Stimulated activated CD8-positive, alpha-beta memory T cell treated with anti-CD3 and anti-CD28 coated beads, Interleukin-2, amount 100 ng/mL, for 1 hour (primary cell): ENCODE measurements around the gene TTC21B.
"Not testable (repeated sequence)": the region's sequence is repeated elsewhere in the genome, so short reads cannot be mapped to it uniquely, and the experiment has no call there.

Experiments used
- DNase-seq, 2 donors: peaks; one replicate each; pipeline ENCODE4 v3.0.0-alpha.2; 2020; ENCODE audit warnings: low read depth in 2 of 2

The TTC21B gene

DNA sequence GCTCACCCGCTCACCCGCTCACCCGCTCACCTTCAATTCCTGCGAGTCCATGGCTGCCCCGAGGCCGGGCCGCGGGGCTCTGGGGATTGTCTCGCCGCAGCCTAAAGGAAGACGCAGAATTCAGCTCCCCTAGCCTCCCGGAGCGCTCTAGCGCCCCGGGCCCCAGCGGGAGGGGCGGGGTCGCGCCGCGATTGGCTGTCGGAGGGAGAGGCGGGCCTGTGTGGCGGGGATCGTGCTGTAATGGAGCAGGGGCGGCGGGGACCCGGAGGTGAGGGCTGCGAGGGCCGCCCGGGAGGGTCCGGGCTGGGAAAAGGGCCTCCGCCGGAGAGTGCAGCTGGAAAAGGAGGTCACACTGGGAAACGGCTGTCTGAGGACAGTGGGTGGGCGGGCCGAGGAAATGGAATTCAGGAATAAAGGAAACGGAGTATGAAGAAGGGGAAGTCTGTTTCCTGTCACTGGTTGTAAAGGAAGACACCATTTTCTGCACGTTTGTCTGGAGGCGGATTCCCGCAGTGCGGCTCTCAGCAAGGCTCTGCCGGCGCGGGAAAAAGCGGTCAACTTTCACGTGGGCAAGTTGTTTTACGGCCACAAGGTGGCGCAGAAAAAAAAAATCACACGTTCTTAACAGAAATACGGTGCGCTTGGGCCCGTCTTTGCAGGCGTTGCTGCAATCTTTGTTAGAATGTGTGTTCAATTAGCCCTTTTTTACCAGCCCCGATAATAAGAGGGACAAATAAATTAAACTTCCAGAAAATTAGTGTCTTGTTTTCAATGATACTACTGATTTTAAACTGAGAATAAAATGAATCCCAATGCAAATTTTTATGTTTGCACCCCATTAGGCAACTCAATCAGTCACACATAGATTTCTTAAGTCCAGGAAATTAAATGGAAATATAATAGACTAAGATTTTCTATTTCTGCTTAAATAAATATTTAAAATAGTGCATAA lies at the start of gene TTC21B:
Gene TTC21B (minus strand): TSS at position 122 of the 952 bp plus-strand sequence. CDS start 71 bp downstream, at position 51.
- DNase-seq: peak; percentile 83 to 91

DNA sequence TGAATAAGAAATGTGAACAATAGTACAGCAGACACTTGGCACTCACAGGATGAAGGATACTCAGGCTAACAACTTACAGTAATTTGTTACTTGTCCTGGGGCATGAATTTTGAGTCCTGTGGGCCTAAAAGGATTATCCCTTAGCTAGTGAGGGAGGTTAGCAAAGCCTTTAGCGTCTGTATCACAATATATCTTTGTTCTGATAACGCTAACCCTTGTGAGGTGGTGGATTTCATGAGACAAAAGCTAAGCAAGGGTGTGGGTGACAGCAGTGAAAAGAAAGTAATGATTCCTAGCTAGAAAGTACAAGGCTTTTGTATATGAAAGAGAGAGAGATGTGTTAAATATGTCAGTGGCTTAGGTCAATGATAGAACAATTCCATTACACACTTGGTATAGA lies 46.8 kb upstream of the TTC21B start:
- no peak for DNase-seq

DNA sequence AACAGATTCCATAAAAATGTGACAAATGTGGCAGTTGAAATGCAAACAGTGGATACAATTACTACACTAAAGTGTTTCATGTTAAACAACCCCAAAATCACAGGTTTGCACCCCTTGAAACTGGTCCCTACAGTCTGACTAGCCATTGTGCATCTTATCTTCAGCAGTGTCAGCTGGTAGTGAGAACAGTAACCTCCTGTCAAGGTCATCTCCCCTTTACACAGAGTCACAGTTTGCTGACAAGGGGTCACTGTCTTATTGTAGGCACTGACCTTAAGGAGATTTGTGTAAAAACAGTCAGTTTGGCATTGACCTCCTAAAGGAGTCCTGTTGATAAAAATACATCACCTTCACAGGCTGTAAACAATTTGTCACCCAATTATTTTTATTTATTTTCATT lies 37.3 kb upstream of the TTC21B start:
- no peak for DNase-seq

DNA sequence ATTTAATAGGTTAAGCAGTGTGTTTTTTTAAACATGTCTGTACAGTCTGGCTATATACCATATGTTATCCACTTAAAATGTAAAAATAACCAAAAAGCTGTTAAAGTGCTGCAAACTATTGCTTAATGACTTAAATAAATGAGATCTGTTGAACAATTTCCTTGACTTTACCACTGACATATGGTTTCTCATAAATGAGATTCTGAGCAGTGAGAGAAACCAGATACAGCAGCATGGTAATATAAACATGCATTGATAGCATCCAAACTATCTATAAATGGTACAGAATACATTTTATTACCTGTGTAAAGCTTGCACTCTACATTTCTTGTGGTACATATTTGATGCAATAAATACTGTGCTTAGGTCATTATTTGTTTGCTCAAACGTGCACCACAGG lies 36.3 kb upstream of the TTC21B start:
- no peak for DNase-seq

- no peak for DNase-seq
Measured at GRCh38 chr2:165985120-165985519, 31.5 kb upstream of the TTC21B start.

GRCh38 chr2:165972161-165972560 lies 18.6 kb upstream of the TTC21B start:
- DNase-seq: not testable (repeated sequence)

DNA sequence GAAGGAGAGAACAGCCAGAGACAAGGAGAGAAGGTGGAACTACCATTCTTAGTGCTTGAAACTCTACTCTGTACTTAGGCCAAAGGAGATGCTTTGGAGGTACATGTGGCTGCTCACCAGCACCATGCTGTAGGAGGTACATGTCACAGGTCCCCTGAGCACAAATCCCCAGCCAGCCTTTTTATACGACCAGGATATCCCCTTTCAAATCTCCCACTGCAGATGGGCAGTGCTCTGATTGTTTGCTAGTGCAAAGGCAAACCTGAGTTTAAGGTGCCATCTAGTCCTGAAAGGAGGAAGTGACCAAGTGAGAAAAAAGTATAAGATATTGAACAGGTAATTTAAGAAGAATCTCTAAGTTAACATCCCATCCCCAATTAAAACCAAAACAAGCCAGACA lies 17.1 kb upstream of the TTC21B start:
- no peak for DNase-seq

DNA sequence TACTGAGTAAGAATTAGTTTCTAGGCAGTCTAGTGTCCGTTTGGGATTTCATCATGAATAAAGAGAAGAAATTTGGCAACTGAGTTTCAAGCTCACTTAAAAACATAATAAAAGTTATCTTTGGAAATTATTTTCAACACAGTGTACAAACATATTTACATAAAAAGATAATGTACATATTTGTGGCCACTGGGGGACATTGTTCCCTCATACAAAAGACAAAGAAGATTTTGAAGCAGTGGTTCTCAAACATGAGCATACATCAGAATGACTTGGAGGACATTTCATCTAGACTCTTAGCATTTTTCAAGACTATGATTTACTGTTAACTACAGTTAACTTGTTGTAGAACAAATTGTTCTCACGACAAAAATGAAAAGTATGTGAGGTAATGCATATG lies 15.7 kb upstream of the TTC21B start:
- no peak for DNase-seq

DNA sequence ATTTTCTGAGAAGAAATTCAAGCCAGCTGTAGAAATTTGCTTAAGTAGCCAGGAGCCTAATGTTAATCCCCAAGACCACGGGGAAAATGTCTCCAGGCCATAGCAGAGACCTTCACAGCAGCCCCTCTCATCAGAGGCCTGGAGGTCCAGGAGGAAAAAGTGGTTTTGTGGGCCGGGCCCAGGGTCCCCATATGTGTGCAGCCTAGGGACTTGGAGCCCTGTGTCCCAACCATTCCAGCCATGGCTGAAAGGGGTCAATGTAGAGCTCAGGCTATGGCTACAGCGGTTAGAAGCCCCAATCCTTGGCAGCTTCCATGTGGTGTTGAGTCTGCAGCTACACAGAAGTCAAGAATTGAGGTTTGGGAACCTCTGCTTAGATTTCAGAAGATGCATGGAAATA lies 14.2 kb upstream of the TTC21B start:
- no peak for DNase-seq

DNA sequence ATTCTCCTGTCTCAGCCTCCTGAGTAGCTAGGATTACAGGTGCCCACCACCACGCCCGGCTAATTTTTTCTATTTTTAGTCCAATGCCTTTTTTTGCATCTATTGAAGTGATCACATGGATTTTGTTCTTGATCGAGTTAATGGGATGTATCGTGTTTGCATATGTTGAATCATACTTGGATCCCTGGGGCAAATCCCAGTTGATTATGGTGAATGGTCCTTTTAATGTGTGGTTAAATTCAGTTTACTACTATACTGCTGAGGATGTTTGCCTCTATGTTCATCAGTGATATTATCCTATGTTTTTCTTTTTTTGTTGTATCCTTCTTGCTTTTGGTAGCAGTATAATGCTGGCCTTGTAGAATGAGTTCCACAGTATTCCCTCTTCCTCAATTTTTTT lies 8.2 kb upstream of the TTC21B start:
- no peak for DNase-seq

DNA sequence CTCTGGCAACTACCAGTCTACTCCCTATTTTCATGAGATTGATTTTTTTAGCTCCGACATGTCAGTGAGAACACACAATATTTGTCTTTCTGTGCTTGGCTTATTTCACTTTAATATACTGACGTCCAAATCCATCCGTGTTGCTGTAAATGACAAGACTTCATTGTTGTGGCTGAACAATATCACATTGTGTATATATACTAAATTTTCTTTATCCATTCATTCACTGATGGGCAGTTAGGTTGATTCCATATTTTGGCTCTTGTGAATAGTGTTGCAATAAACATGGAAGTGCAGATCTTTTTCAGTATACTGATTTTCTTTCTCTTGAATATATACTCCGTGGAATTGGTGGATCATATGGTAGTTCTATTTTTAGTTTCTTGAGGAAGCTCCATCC lies 5.8 kb upstream of the TTC21B start:
- DNase-seq: no peak

DNA sequence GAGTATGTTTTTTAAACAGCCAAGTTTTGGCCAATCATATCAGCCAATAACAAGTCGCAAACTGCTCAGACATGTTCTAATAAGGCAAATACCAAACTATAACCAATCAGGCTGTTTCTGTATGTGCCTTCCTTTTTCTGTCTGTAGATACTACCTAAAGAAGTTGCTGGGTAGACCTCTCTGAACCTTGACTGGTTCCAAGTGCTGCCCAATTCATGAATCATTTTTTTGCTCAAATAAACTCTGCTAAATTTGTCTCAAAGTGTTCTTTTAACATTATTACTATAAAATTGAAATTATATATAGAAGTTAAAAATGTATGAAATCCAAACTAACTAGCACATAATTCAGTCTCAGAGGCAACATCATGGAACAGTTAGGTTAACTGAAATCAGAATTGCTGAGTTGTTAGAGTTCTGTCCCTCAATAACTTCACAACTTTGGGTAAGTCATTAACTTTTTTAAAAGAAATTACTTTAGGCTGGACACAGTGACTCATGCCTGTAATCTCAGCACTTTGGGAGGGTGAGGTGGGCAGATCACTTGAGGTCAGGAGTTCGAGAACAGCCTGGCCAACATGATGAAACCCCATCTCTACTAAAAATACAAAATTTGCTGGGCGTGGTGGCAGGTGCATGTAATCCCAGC lies 4.9 kb upstream of the TTC21B start:
- no peak for DNase-seq

DNA sequence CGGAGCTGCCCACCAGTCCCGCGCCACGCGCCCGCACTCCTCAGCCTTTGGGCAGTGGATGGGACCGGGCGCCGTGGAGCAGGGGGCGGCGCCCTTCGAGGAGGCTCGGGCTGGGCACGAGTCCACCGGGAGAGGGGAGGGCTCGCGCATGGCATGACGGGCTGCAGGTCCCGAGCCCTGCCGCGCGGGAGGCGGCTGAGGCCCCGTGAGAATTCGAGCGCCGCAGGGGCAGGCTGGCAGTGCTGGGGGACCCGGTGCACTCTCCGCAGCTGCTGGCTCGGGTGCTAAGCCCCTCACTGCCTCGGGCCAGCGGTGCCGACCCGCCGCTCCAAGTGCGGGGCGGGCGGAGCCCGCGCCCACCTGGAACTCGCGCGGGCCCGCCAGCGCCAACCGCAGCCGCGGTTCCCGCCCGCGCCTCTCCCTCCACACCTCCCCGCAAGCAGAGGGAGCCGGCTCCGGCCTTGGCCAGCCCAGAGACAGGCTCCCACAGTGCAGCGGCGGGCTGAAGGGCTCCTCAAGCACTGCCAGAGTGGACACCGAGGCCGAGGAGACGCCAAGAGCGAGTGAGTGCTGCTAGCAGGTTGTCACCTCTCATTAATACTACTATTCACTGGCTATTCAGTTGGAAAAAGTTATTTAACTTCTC lies 3.6 kb upstream of the TTC21B start:
- no peak for DNase-seq

DNA sequence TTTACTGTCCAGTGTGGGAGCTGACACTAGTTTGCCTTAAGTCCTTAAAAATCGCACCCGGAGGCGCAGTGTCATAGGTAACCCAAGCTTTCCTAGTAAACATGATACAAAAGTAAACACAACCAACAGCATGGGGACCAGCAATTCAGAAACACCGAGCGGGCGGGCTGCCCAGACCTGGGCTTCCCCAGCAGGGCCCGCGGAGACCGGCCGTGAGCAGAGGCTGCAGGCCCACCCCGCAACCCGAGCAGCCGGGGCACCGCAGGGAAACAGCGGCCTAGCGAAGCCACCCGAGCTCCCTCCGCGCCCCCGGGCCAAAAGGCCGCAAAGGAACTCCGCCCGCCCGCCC lies 296 bp downstream of the TTC21B start:
- no peak for DNase-seq

DNA sequence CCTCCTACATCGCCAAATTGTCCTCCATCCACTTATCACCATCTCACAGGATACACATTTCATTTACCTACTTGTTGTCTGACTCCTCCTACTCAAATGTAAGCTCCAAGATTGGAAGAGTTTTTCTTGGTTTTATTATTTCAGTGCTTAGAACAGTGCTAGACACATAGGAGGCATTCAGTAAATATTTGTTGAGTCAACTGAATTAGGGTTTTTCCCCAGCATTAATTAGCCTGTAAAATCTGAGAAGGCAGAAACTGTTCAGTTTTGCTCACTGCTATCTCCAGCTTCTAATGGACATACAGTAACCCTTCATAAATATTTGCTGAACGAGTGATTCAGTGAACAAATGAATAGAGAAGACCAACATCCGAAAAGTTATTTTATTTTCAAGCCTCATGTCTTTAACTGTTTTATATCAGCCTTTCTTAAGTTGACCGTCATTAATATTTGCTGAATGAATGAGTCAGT lies 800 bp downstream of the TTC21B start:
- no peak for DNase-seq

DNA sequence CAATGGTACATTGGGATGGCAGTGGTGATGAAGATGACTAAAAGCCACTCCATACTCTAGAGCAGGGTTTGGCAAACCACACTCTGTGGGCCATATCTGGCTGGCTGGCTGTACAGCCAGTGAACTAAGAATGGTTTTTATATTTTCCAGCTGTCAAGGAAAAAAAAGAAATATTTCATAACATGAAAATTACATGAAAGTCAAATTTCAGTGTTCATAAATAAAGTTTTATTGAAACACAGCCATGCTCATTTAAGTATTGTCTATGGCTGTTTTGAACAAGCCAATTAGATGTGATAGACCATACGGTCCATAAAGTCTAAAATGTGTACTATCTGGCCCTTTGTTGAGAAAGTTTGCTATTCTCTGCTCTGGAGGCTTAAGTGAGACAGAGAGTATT lies 1.5 kb downstream of the TTC21B start:
- DNase-seq: no peak

- no peak for DNase-seq
Measured at GRCh38 chr2:165950438-165950837, 3.1 kb downstream of the TTC21B start.

GRCh38 chr2:165941827-165942226 lies 11.7 kb downstream of the TTC21B start:
- no peak for DNase-seq

DNA sequence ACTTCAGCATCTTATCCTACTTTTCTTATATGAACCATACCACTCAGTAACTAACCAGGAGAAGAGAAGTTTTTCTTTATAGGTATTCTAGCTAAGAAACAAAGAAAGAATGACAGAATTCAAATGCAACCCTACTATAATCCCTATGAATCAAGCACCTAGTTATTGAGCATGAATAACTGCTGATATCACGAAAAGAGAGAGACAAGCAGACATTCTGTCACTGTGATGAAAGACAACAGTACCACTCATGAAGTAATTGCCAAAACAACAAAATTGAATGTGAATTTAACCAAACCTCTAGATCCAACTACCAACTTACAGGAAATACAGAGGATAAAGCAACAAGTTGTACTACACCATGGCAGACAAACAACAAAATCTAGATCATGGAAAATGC lies 15.3 kb downstream of the TTC21B start:
- no peak for DNase-seq

- no peak for DNase-seq
Measured at GRCh38 chr2:165933211-165933910, 20.2 kb downstream of the TTC21B start.

DNA sequence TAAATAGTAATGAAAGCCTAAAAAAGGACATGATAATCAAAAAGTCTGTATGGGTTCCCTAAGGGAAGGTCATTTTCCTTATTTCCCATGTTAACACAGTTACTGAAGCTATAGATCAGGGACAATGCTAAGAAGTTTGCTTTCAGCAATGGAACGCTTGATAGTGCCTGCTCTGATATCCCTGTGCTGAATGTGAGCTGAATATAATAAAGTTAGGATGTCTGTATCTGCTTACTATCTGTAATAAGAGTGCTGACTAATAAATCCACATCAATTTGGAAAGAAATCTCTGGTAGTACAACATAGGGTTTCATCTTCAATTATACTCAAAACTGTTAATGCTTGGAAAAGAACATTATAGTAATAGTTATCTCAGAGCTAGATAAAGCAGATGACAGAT lies 25.8 kb downstream of the TTC21B start:
- DNase-seq: no peak

DNA sequence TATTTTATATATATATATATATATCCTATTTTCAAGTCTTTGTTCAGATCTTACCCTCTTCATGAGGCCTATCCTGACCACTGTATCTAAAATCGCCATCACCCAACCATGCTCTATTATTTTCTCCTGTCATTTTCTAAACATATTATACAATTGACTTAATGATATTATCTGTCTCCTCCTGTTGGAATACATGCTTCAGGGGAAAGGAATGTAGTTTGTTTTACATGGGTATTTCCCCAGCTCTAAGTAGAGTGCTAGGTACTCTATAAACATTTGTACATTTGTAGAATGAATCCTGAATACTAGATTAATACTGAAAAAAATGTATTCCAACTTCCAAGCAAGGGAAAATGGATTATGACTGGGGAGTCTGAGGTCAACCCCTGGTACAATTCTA lies 26.2 kb downstream of the TTC21B start:
- no peak for DNase-seq
